Mesenchymal stem cell (in vitro differentiated cells and primary cell): Measurements from ENCODE around the gene RIPK3.
"Not testable (repeated sequence)": the region's sequence is repeated elsewhere in the genome, so short reads cannot be mapped to it uniquely, and the experiment has no call there.

ENCODE experiments used
- DNase-seq: peaks from one replicate; pipeline ENCODE4 v3.0.0-alpha.2; 2013
- H2AFZ ChIP-seq: one replicate; pipeline ENCODE4 v1.6.1; 2013; ENCODE audit warnings: low read depth, mild to moderate bottlenecking, control low read depth, inconsistent platforms, low read length, moderate library complexity
- H2AK5ac ChIP-seq: 2 replicates; pipeline ENCODE4 v1.6.1; 2013; ENCODE audit warnings: low read length, moderate library complexity, mild to moderate bottlenecking, inconsistent platforms; ENCODE audit not compliant: severe bottlenecking
- H2BK120ac ChIP-seq: one replicate; pipeline ENCODE4 v1.6.1; 2013; ENCODE audit warnings: low read depth, mild to moderate bottlenecking, inconsistent platforms, low read length, moderate library complexity
- H2BK12ac ChIP-seq, 2 experiments: one replicate each; pipeline ENCODE4 v1.6.1; 2013; ENCODE audit warnings: inconsistent platforms in 2 of 2, low read length in 2 of 2, mild to moderate bottlenecking in 2 of 2, moderate library complexity in 2 of 2, control low read depth in 1 of 2
- H2BK15ac ChIP-seq: one replicate; pipeline ENCODE4 v1.6.1; 2013; ENCODE audit warnings: mild to moderate bottlenecking, low read depth, inconsistent platforms; ENCODE audit not compliant: poor library complexity, severe bottlenecking
- H2BK5ac ChIP-seq: 2 replicates; pipeline ENCODE4 v1.6.1; 2013; ENCODE audit warnings: low read depth, mild to moderate bottlenecking, low read length, control low read depth, inconsistent platforms; ENCODE audit not compliant: poor library complexity, severe bottlenecking
- H3K14ac ChIP-seq, 2 experiments: one replicate each; pipeline ENCODE4 v1.6.1; 2013; ENCODE audit warnings: inconsistent platforms in 2 of 2, low read length in 2 of 2, control low read depth in 1 of 2, mild to moderate bottlenecking in 1 of 2, moderate library complexity in 1 of 2
- H3K18ac ChIP-seq, 2 experiments: one replicate each; pipeline ENCODE4 v1.6.1; 2013; ENCODE audit warnings: inconsistent platforms in 2 of 2, low read length in 2 of 2, control low read depth in 1 of 2, low read depth in 1 of 2, mild to moderate bottlenecking in 1 of 2
- H3K23ac ChIP-seq, 2 experiments: one replicate each; pipeline ENCODE4 v1.6.1; 2013; ENCODE audit warnings: inconsistent platforms in 2 of 2, low read length in 2 of 2, mild to moderate bottlenecking in 2 of 2, moderate library complexity in 2 of 2, control low read depth in 1 of 2
- H3K27ac ChIP-seq: 2 replicates; pipeline ENCODE4 v1.5.1; 2013; ENCODE audit warnings: mild to moderate bottlenecking, moderate library complexity, low read length, control low read depth, inconsistent platforms; ENCODE audit not compliant: poor library complexity, severe bottlenecking
- H3K27me3 ChIP-seq, 2 experiments: 2 replicates each; pipeline versions ENCODE4 v1.6.1 to v1.7.0; 2013; ENCODE audit warnings: low read length in 2 of 2, mild to moderate bottlenecking in 2 of 2, moderate library complexity in 2 of 2, control low read depth in 1 of 2, inconsistent platforms in 1 of 2; ENCODE audit not compliant: control insufficient read depth in 1 of 2, insufficient read depth in 1 of 2
- H3K36me3 ChIP-seq, 2 experiments: 2 replicates each; pipeline versions ENCODE4 v1.6.1 to v1.7.0; 2013; ENCODE audit warnings: low read length in 2 of 2, control low read depth in 1 of 2, inconsistent platforms in 1 of 2, low read depth in 1 of 2, mild to moderate bottlenecking in 1 of 2; ENCODE audit not compliant: insufficient read depth in 2 of 2, control insufficient read depth in 1 of 2
- H3K4ac ChIP-seq, 2 experiments: one replicate each; pipeline ENCODE4 v1.6.1; 2013; ENCODE audit warnings: inconsistent platforms in 2 of 2, low read length in 2 of 2, mild to moderate bottlenecking in 2 of 2, moderate library complexity in 2 of 2, control low read depth in 1 of 2, low read depth in 1 of 2
- H3K4me1 ChIP-seq: 2 replicates; pipeline ENCODE4 v1.6.1; 2013; ENCODE audit warnings: low read depth, low read length, control low read depth; ENCODE audit not compliant: control insufficient read depth, insufficient read depth
- H3K4me2 ChIP-seq: 2 replicates; pipeline ENCODE4 v1.6.1; 2013; ENCODE audit warnings: low read length, mild to moderate bottlenecking, inconsistent platforms; ENCODE audit not compliant: poor library complexity, severe bottlenecking
- H3K4me3 ChIP-seq, 2 experiments: 2 replicates each; pipeline versions ENCODE4 v1.5.1 to v1.7.0; 2013; ENCODE audit warnings: low read length in 2 of 2, mild to moderate bottlenecking in 2 of 2, control low read depth in 1 of 2, low read depth in 1 of 2; ENCODE audit not compliant: insufficient read depth in 1 of 2
- H3K79me1 ChIP-seq: replicated peaks from 2 replicates; pipeline ENCODE4 v1.6.1; 2013; ENCODE audit warnings: mild to moderate bottlenecking, control low read depth, low read length, inconsistent platforms; ENCODE audit not compliant: poor library complexity, severe bottlenecking
- H3K9ac ChIP-seq: 2 replicates; pipeline ENCODE4 v1.7.0; 2013; ENCODE audit warnings: mild to moderate bottlenecking, low read length, moderate library complexity
- H3K9me3 ChIP-seq: 2 replicates; pipeline ENCODE4 v1.7.0; 2013; ENCODE audit warnings: mild to moderate bottlenecking, low read length; ENCODE audit not compliant: control insufficient read depth
- H4K8ac ChIP-seq: one replicate; pipeline ENCODE4 v1.6.1; 2013; ENCODE audit warnings: inconsistent platforms, mild to moderate bottlenecking, low read length, moderate library complexity
- H4K91ac ChIP-seq: one replicate; pipeline ENCODE4 v1.6.1; 2013; ENCODE audit warnings: mild to moderate bottlenecking, low read length, inconsistent platforms
- WGBS: methylation state at CpG from one replicate; pipeline ENCODE4 v1.1.7; 2013; ENCODE audit warnings: mixed read lengths; 5-methylcytosine and 5-hydroxymethylcytosine counted together

RIPK3 gene

DNA sequence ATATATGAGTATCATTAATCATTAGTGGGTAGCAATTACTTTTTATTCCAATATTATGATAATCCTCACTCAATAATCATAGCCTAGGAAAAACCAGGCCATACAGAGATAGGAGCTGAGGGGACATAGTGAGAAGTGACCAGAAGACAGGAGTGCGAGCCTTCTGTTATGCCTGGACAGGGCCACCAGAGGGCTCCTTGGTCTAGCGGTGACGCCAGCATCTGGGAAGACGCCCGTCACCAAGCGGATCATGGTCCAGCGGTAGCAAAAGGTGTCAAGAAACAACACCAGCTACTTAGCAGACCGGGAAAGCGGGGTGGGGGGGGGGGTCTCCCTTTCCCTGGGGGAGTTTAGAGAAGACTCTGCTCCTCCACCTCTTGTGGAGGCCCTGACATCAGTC is 11.9 kb downstream of the RIPK3 start:
- not testable (repeated sequence) for H3K9ac ChIP-seq, H3K14ac ChIP-seq, H3K36me3 ChIP-seq, H2AK5ac ChIP-seq, H3K4me1 ChIP-seq, H2AFZ ChIP-seq, H4K8ac ChIP-seq, H3K27ac ChIP-seq, H4K91ac ChIP-seq, H3K4me3 ChIP-seq, H2BK12ac ChIP-seq, H2BK5ac ChIP-seq, H2BK120ac ChIP-seq, H3K4me2 ChIP-seq, H3K9me3 ChIP-seq, H3K4ac ChIP-seq, H2BK15ac ChIP-seq, H3K23ac ChIP-seq, H3K79me1 ChIP-seq, H3K18ac ChIP-seq
- WGBS: 5% methylated on average over 4 of the region's 9 CpGs
- DNase-seq: peak; percentile 30
- peaks cover 0 to 32% of the 10 kb centered on the region in 2 experiments for H3K27me3 ChIP-seq

DNA sequence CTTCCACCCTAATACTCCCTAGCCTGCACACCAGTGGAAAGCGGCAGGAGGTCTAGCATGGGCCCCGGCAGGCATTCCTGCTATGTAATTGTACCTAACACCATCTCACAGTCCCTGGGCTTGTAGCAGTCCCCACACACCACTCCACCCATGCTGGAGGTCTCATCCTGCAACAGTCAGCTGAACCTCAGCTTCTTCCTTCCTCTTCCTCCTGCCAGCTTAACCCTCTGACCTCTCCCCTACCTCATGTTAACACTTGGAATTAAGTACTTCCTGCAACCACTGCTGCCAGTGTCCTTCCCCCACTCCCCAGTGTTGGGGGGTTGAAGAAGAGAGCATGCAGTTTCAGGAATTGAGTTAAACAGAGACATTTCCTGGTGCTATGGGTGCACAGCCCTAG is 12.5 kb downstream of the RIPK3 start:
- H3K27me3 ChIP-seq: peaks cover 0 to 32% of the 10 kb centered on the region in 2 experiments
- no peak overlapping the region for H3K27ac ChIP-seq
- no peak overlapping the region for H4K91ac ChIP-seq
- no peak overlapping the region for H2BK5ac ChIP-seq
- H3K9me3 ChIP-seq: no peaks in the 10 kb centered on the region
- H2BK12ac ChIP-seq: no peak overlapping the region
- peaks cover 4% of the 10 kb centered on the region for H3K4me1 ChIP-seq
- no peaks in the 10 kb centered on the region for H3K36me3 ChIP-seq
- no peak overlapping the region for H3K4me2 ChIP-seq
- 70% methylated on average over 2 of the region's 2 CpGs for WGBS
- no peak overlapping the region for H3K23ac ChIP-seq
- no peak overlapping the region for H3K18ac ChIP-seq
- no peak overlapping the region for H3K9ac ChIP-seq
- H4K8ac ChIP-seq: no peak overlapping the region
- H2AK5ac ChIP-seq: no peak overlapping the region
- H3K14ac ChIP-seq: no peak overlapping the region
- no peak for DNase-seq
- H3K79me1 ChIP-seq: no peaks in the 10 kb centered on the region
- H2AFZ ChIP-seq: no peak overlapping the region
- H2BK120ac ChIP-seq: no peak overlapping the region
- no peak overlapping the region for H2BK15ac ChIP-seq
- no peak overlapping the region for H3K4ac ChIP-seq
- H3K4me3 ChIP-seq: no peak overlapping the region

DNA sequence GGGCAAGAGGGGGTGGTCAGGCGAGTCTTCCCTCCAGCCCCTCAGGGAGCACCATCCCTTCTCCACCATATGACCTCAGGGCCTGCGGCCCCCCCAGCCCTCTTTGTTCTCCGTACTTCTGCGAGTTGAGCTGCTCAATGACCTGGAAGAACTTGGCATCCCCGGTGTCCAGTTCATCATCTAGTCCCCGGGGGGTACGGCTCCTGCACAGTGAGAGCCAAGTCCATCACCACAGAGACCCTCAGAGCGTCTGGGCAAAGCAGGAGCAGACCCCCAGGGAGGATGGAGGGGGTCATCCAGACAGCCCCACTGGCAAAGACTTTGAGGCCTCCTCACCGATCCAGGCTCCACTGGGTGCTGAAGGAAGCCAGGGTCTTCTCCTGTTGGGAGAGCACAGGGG is 13.8 kb downstream of the RIPK3 start:
- no peak for DNase-seq
- H2AK5ac ChIP-seq: no peak overlapping the region

DNA sequence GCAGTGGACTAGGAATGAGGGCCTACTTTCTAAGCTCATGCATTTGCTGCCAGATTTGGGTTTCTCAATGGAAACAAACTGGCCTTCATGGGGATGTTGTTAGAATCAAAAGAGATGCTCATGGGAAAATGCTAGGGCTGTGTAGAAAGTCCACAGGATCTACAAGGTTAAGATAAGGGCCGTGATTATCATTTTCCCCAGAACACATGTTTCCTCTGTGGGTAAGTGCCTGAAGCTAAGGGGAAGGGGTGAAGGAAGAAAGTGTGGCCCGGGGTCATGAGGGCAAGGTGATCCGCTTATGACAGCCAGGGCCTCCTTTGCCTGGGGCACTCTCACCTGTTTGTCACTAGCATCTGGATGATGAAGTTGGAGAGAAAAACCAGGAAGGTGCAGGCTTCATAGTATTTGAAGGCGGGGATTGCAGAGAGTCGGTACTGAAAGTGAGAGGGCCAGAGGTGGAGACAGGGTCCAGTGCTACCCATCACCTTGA is 14.7 kb downstream of the RIPK3 start:
- Histone ChIP-seq H2AFZ (no peak overlapping the region), H3K4me2 (no peak overlapping the region), H2AK5ac (no peak overlapping the region), H3K23ac (no peak overlapping the region), H3K18ac (no peak overlapping the region), H3K36me3 (no peaks in the 10 kb centered on the region), H3K9me3 (no peaks in the 10 kb centered on the region), H3K4me1 (peaks cover 6% of the 10 kb centered on the region), H3K79me1 (no peaks in the 10 kb centered on the region), H4K8ac (no peak overlapping the region), H3K14ac (no peak overlapping the region), H2BK5ac (no peak overlapping the region), H4K91ac (no peak overlapping the region), H2BK12ac (no peak overlapping the region), H3K4me3 (no peak overlapping the region), H2BK120ac (no peak overlapping the region), H2BK15ac (no peak overlapping the region), H3K27ac (no peak overlapping the region), H3K27me3 (peaks cover under 1 to 38% of the 10 kb centered on the region in 2 experiments), H3K4ac (no peak overlapping the region), H3K9ac (no peak overlapping the region)
- 96% methylated on average over 5 of the region's 5 CpGs for WGBS
- no peak for DNase-seq

More for the DNA sequence above, 13.8 kb downstream of the RIPK3 start:
- Histone ChIP-seq H3K4me3 (no peak overlapping the region), H2BK5ac (no peak overlapping the region), H2BK12ac (no peak overlapping the region), H3K27me3 (peaks cover 0 to 34% of the 10 kb centered on the region in 2 experiments), H3K9ac (no peak overlapping the region), H3K79me1 (no peaks in the 10 kb centered on the region), H3K27ac (no peak overlapping the region), H3K4ac (no peak overlapping the region), H2BK120ac (no peak overlapping the region), H2AFZ (no peak overlapping the region), H3K14ac (no peak overlapping the region), H3K4me1 (peaks cover 6% of the 10 kb centered on the region), H4K91ac (no peak overlapping the region), H3K4me2 (no peak overlapping the region), H3K23ac (no peak overlapping the region), H3K18ac (no peak overlapping the region), H2BK15ac (no peak overlapping the region), H3K36me3 (no peaks in the 10 kb centered on the region), H4K8ac (no peak overlapping the region), H3K9me3 (no peaks in the 10 kb centered on the region)
- WGBS: 86% methylated on average over 9 of the region's 9 CpGs
